ENCODE data around the gene KCNMA1.

DNA sequence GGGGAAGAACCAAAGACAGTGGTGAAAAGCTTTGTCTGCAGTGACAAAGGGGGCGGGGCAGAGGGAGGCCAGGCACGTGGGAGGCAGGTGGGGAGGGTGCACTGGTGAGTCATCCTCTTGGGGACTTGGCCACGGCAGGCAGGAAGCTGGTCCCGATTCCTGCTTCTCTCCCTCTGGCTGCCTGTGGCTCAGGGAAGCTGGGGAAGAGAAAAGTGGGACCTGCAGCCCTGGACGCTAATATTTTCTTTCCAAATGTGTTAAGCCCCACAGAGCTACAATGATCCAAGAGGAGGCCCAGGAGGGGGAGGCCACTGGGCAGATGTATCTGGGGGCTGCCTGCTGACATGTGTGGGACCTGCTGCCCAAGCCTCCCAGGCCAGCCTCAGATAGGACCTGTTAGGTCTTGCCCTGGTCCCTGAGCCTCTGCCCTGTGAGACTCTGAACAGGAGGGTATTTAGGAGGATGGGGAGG lies 231.8 kb downstream of the KCNMA1 start:
- TF ChIP-seq, protein P1, sequence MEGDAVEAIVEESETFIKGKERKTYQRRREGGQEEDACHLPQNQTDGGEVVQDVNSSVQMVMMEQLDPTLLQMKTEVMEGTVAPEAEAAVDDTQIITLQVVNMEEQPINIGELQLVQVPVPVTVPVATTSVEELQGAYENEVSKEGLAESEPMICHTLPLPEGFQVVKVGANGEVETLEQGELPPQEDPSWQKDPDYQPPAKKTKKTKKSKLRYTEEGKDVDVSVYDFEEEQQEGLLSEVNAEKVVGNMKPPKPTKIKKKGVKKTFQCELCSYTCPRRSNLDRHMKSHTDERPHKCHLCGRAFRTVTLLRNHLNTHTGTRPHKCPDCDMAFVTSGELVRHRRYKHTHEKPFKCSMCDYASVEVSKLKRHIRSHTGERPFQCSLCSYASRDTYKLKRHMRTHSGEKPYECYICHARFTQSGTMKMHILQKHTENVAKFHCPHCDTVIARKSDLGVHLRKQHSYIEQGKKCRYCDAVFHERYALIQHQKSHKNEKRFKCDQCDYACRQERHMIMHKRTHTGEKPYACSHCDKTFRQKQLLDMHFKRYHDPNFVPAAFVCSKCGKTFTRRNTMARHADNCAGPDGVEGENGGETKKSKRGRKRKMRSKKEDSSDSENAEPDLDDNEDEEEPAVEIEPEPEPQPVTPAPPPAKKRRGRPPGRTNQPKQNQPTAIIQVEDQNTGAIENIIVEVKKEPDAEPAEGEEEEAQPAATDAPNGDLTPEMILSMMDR (IDR thresholded peaks at IDR 0.05) = no peak
- TF ChIP-seq POLR2A (IDR thresholded peaks at IDR 0.05) = no peak
- TF ChIP-seq POLR2AphosphoS5 (IDR thresholded peaks at IDR 0.05) = peak in 2 of 4 donors; percentile 15 to 65
